GM23338 (cell line): ENCODE measurements around the gene TRIOBP. TPM values are rescaled to one million over a fixed set of nuclear protein-coding genes. Genes with fewer than 3 reads are reported as not detected.

Source experiments
- ATAC-seq: fragments of 200-7000 bp; cut with Tn5 transposase; 3 replicates; pipeline ENCODE4 v1.9.1; 2020
- DNase-seq: peaks from one replicate; pipeline ENCODE4 v3.0.0-alpha.2; 2015; ENCODE audit warnings: low spot score
- H2AFZ ChIP-seq: fragments of 200-600 bp; sonication (generic); 2 replicates; pipeline ENCODE4 v1.8.0; 2016; ENCODE audit warnings: antibody characterized with exemption, mild to moderate bottlenecking, moderate library complexity
- H3F3A ChIP-seq: fragments of 200-600 bp; sonication (generic); replicated peaks from 2 replicates; pipeline ENCODE4 v1.8.0; 2017; ENCODE audit warnings: antibody characterized with exemption, mixed run types, low read depth
- H3K27ac ChIP-seq: fragments of 200-600 bp; sonication (generic); 2 replicates; pipeline ENCODE4 v1.6.1; 2016; ENCODE audit warnings: low read depth
- H3K27me3 ChIP-seq: fragments of 200-600 bp; sonication (generic); 2 replicates; pipeline ENCODE4 v1.8.0; 2016; ENCODE audit warnings: mild to moderate bottlenecking, mixed run types, moderate library complexity; ENCODE audit not compliant: insufficient read depth
- H3K36me3 ChIP-seq: fragments of 200-600 bp; sonication (generic); 2 replicates; pipeline ENCODE4 v1.8.0; 2016; ENCODE audit warnings: mild to moderate bottlenecking; ENCODE audit not compliant: insufficient read depth
- H3K4me1 ChIP-seq: fragments of 200-600 bp; sonication (generic); 2 replicates; pipeline ENCODE4 v1.8.0; 2016; ENCODE audit warnings: mild to moderate bottlenecking, moderate library complexity; ENCODE audit not compliant: insufficient read depth
- H3K4me2 ChIP-seq: fragments of 200-600 bp; sonication (generic); 2 replicates; pipeline ENCODE4 v1.7.1; 2017; ENCODE audit warnings: mixed run types
- H3K4me3 ChIP-seq: fragments of 200-600 bp; sonication (generic); 2 replicates; pipeline ENCODE4 v1.6.1; 2016; ENCODE audit warnings: mixed run types
- H3K79me2 ChIP-seq: fragments of 200-600 bp; sonication (generic); replicated peaks from 2 replicates; pipeline ENCODE4 v1.8.0; 2017; ENCODE audit warnings: mild to moderate bottlenecking; ENCODE audit not compliant: insufficient read depth
- H3K9me2 ChIP-seq: fragments of 200-600 bp; sonication (generic); 2 replicates; pipeline ENCODE4 v1.8.0; 2017; ENCODE audit not compliant: insufficient read depth
- H4K20me1 ChIP-seq: fragments of 200-600 bp; sonication (generic); replicated peaks from 2 replicates; pipeline ENCODE4 v1.8.0; 2017; ENCODE audit warnings: mild to moderate bottlenecking; ENCODE audit not compliant: insufficient read depth
- H3K27ac Mint-ChIP-seq: 2 replicates; pipeline ENCODE4 v1.8.0; 2020; ENCODE audit warnings: inconsistent platforms, mild to moderate bottlenecking, moderate library complexity, mixed read lengths
- H3K27me3 Mint-ChIP-seq: 3 replicates; pipeline ENCODE4 v1.8.0; 2022; ENCODE audit warnings: low read depth, mild to moderate bottlenecking, moderate library complexity, mixed read lengths, inconsistent platforms; ENCODE audit not compliant: insufficient read depth, poor library complexity
- H3K36me3 Mint-ChIP-seq: 3 replicates; pipeline ENCODE4 v1.8.0; 2021; ENCODE audit warnings: low read depth, mild to moderate bottlenecking, inconsistent platforms, moderate library complexity, mixed read lengths
- H3K4me1 Mint-ChIP-seq: 3 replicates; pipeline ENCODE4 v1.8.0; 2020; ENCODE audit warnings: mild to moderate bottlenecking, inconsistent platforms, mixed read lengths
- H3K4me3 Mint-ChIP-seq: 3 replicates; pipeline ENCODE4 v1.8.0; 2021; ENCODE audit warnings: moderate library complexity, mild to moderate bottlenecking, inconsistent platforms, mixed read lengths
- H3K9me3 Mint-ChIP-seq: 3 replicates; pipeline ENCODE4 v1.8.0; 2020; ENCODE audit warnings: moderate library complexity, mild to moderate bottlenecking, inconsistent platforms, mixed read lengths
- CREB1 ChIP-seq: fragments of 250-450 bp; sonication (Bioruptor Pico); IDR thresholded peaks from 2 replicates; pipeline ENCODE4 v1.5.0; 2020; ENCODE audit warnings: low read depth, mild to moderate bottlenecking, moderate library complexity
- EZH2 ChIP-seq: fragments of 200-600 bp; sonication (generic); IDR thresholded peaks from one replicate; pipeline ENCODE4 v1.8.0; 2017; ENCODE audit warnings: antibody characterized with exemption, mild to moderate bottlenecking, low read depth; ENCODE audit not compliant: unreplicated experiment
- EZH2phosphoT487 ChIP-seq: fragments of 200-600 bp; sonication (generic); IDR thresholded peaks from one replicate; pipeline ENCODE4 v1.8.1; 2018; ENCODE audit warnings: antibody characterized with exemption; ENCODE audit not compliant: unreplicated experiment
- JUNB ChIP-seq: IDR thresholded peaks from one replicate; pipeline ENCODE4 v1.6.1; 2016; ENCODE audit warnings: antibody characterized with exemption; ENCODE audit not compliant: unreplicated experiment
- NANOG ChIP-seq: IDR thresholded peaks from 2 replicates; pipeline ENCODE4 v1.6.1; 2016; ENCODE audit warnings: antibody characterized with exemption, borderline replicate concordance
- POLR2AphosphoS5 ChIP-seq: IDR thresholded peaks from 2 replicates; pipeline ENCODE4 v1.6.1; 2016; ENCODE audit warnings: antibody characterized with exemption, low read depth
- STAT1 ChIP-seq: IDR thresholded peaks from one replicate; pipeline ENCODE4 v1.6.1; 2016; ENCODE audit warnings: antibody characterized with exemption; ENCODE audit not compliant: unreplicated experiment
- ZNF114 ChIP-seq: fragments of 250-450 bp; sonication (Bioruptor Pico); IDR thresholded peaks from 2 replicates; pipeline ENCODE4 v1.5.0; 2020; ENCODE audit warnings: mild to moderate bottlenecking, moderate library complexity
- ZNF331 ChIP-seq: fragments of 250-450 bp; sonication (Bioruptor Pico); IDR thresholded peaks from 2 replicates; pipeline ENCODE4 v1.5.0; 2020; ENCODE audit warnings: low read depth, mild to moderate bottlenecking, moderate library complexity
- polyA plus RNA-seq: library from polyadenylated mRNA; unstranded; fragments of >200 nt; fragmentation: Nextera tagmentation; extraction: Ambion mirVana; gene quantifications from 2 replicates; pipeline ENCODE4 v1.2.1, GENCODE V29; 2016
- total RNA-seq: library from RNA; depleted of rRNA; stranded (reverse); fragments of >200 nt; shearing (Covaris generic); gene quantifications from 2 replicates; pipeline ENCODE4 v1.2.3, GENCODE V29; 2014
- TF ChIP-seq, protein P1 (sequence below): IDR thresholded peaks from 2 replicates; pipeline ENCODE4 v1.6.1; 2016; ENCODE audit warnings: antibody characterized with exemption
- TF ChIP-seq, protein P2 (sequence below), 2 experiments: fragments of 200-600 bp in 1 of 2; sonication (generic) in 1 of 2; conservative IDR thresholded peaks; 2 replicates each; pipeline versions ENCODE4 v1.5.1 to v1.6.1; 2016 to 2017; ENCODE audit warnings: antibody characterized with exemption in 2 of 2, low read depth in 2 of 2, mild to moderate bottlenecking in 2 of 2, moderate library complexity in 1 of 2
- TF ChIP-seq, protein P3 (sequence below): IDR thresholded peaks from one replicate; pipeline ENCODE4 v1.6.1; 2018; ENCODE audit warnings: antibody characterized with exemption; ENCODE audit not compliant: unreplicated experiment
- TF ChIP-seq, protein P4 (sequence below): fragments of 250-450 bp; sonication (Bioruptor Pico); IDR thresholded peaks from 2 replicates; pipeline ENCODE4 v1.5.0; 2020; ENCODE audit warnings: mild to moderate bottlenecking, moderate library complexity

Gene TRIOBP
- total and polyA plus RNA-seq, 2 experiments from 2014 or later, result 21.4 to 48.4 TPM

DNA sequence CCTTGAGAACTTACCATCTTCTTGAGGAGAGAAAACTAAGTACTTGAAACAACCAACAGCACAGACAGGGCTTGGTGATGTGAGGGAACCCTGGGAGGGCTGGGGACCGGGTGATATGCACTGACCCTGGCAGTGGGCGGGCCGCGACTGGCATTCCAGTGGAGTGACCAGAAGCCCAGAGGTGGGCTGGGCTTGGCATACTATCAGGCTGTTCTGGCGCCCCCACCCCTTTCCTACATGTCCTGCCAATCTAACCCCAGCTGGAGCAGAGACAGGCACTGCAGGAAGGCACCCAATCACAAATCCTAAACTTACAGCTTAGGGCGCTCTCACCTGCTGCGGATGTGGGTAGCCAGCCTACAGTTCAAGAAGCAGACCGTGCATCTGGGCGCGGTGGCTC is 56.9 kb downstream of the TRIOBP start:
- DNase-seq (no peak), ATAC-seq (no peak)
- Mint-ChIP-seq H3K9me3 (no peaks in the 10 kb centered on the region), H3K27ac (no peak overlapping the region), H3K4me3 (no peak overlapping the region), H3K27me3 (peaks cover 10% of the 10 kb centered on the region), H3K36me3 (peaks cover 24% of the 10 kb centered on the region), H3K4me1 (peaks cover 8% of the 10 kb centered on the region; the same call in 2 of the 3 replicates)
- H3K27ac ChIP-seq, result no peak overlapping the region
- no peak overlapping the region for H3K4me2 ChIP-seq
- H3K9me2 ChIP-seq, result no peaks in the 10 kb centered on the region
- no peaks in the 10 kb centered on the region for H3K36me3 ChIP-seq
- H3K27me3 ChIP-seq, result 0 out of 2 replicates have a peak, but pooled peaks cover 3% of the 10 kb centered on the region
- no peaks in the 10 kb centered on the region; the same call in 1 of the 2 replicates for H3K4me1 ChIP-seq
- no peaks in the 10 kb centered on the region for H3F3A ChIP-seq
- no peaks in the 10 kb centered on the region; the same call in 1 of the 2 replicates for H4K20me1 ChIP-seq
- no peaks in the 10 kb centered on the region for H3K79me2 ChIP-seq
- no peak for TF ChIP-seq CREB1 (CRISPR knock-in tag)
- TF ChIP-seq, protein P1, sequence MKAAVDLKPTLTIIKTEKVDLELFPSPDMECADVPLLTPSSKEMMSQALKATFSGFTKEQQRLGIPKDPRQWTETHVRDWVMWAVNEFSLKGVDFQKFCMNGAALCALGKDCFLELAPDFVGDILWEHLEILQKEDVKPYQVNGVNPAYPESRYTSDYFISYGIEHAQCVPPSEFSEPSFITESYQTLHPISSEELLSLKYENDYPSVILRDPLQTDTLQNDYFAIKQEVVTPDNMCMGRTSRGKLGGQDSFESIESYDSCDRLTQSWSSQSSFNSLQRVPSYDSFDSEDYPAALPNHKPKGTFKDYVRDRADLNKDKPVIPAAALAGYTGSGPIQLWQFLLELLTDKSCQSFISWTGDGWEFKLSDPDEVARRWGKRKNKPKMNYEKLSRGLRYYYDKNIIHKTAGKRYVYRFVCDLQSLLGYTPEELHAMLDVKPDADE, result no peak
- no peak for TF ChIP-seq ZNF114
- no peak for TF ChIP-seq STAT1
- no peak for TF ChIP-seq EZH2phosphoT487
- TF ChIP-seq EZH2, result no peak
- TF ChIP-seq ZNF331 (CRISPR knock-in tag), result no peak
- TF ChIP-seq POLR2AphosphoS5, result no peak
- TF ChIP-seq, protein P2, sequence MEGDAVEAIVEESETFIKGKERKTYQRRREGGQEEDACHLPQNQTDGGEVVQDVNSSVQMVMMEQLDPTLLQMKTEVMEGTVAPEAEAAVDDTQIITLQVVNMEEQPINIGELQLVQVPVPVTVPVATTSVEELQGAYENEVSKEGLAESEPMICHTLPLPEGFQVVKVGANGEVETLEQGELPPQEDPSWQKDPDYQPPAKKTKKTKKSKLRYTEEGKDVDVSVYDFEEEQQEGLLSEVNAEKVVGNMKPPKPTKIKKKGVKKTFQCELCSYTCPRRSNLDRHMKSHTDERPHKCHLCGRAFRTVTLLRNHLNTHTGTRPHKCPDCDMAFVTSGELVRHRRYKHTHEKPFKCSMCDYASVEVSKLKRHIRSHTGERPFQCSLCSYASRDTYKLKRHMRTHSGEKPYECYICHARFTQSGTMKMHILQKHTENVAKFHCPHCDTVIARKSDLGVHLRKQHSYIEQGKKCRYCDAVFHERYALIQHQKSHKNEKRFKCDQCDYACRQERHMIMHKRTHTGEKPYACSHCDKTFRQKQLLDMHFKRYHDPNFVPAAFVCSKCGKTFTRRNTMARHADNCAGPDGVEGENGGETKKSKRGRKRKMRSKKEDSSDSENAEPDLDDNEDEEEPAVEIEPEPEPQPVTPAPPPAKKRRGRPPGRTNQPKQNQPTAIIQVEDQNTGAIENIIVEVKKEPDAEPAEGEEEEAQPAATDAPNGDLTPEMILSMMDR (conservative IDR thresholded peaks at IDR 0.05; ENCODE audit: low read depth in 2 of 2), result no peak
- TF ChIP-seq, protein P3, sequence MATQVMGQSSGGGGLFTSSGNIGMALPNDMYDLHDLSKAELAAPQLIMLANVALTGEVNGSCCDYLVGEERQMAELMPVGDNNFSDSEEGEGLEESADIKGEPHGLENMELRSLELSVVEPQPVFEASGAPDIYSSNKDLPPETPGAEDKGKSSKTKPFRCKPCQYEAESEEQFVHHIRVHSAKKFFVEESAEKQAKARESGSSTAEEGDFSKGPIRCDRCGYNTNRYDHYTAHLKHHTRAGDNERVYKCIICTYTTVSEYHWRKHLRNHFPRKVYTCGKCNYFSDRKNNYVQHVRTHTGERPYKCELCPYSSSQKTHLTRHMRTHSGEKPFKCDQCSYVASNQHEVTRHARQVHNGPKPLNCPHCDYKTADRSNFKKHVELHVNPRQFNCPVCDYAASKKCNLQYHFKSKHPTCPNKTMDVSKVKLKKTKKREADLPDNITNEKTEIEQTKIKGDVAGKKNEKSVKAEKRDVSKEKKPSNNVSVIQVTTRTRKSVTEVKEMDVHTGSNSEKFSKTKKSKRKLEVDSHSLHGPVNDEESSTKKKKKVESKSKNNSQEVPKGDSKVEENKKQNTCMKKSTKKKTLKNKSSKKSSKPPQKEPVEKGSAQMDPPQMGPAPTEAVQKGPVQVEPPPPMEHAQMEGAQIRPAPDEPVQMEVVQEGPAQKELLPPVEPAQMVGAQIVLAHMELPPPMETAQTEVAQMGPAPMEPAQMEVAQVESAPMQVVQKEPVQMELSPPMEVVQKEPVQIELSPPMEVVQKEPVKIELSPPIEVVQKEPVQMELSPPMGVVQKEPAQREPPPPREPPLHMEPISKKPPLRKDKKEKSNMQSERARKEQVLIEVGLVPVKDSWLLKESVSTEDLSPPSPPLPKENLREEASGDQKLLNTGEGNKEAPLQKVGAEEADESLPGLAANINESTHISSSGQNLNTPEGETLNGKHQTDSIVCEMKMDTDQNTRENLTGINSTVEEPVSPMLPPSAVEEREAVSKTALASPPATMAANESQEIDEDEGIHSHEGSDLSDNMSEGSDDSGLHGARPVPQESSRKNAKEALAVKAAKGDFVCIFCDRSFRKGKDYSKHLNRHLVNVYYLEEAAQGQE, result no peak
- TF ChIP-seq, protein P4, sequence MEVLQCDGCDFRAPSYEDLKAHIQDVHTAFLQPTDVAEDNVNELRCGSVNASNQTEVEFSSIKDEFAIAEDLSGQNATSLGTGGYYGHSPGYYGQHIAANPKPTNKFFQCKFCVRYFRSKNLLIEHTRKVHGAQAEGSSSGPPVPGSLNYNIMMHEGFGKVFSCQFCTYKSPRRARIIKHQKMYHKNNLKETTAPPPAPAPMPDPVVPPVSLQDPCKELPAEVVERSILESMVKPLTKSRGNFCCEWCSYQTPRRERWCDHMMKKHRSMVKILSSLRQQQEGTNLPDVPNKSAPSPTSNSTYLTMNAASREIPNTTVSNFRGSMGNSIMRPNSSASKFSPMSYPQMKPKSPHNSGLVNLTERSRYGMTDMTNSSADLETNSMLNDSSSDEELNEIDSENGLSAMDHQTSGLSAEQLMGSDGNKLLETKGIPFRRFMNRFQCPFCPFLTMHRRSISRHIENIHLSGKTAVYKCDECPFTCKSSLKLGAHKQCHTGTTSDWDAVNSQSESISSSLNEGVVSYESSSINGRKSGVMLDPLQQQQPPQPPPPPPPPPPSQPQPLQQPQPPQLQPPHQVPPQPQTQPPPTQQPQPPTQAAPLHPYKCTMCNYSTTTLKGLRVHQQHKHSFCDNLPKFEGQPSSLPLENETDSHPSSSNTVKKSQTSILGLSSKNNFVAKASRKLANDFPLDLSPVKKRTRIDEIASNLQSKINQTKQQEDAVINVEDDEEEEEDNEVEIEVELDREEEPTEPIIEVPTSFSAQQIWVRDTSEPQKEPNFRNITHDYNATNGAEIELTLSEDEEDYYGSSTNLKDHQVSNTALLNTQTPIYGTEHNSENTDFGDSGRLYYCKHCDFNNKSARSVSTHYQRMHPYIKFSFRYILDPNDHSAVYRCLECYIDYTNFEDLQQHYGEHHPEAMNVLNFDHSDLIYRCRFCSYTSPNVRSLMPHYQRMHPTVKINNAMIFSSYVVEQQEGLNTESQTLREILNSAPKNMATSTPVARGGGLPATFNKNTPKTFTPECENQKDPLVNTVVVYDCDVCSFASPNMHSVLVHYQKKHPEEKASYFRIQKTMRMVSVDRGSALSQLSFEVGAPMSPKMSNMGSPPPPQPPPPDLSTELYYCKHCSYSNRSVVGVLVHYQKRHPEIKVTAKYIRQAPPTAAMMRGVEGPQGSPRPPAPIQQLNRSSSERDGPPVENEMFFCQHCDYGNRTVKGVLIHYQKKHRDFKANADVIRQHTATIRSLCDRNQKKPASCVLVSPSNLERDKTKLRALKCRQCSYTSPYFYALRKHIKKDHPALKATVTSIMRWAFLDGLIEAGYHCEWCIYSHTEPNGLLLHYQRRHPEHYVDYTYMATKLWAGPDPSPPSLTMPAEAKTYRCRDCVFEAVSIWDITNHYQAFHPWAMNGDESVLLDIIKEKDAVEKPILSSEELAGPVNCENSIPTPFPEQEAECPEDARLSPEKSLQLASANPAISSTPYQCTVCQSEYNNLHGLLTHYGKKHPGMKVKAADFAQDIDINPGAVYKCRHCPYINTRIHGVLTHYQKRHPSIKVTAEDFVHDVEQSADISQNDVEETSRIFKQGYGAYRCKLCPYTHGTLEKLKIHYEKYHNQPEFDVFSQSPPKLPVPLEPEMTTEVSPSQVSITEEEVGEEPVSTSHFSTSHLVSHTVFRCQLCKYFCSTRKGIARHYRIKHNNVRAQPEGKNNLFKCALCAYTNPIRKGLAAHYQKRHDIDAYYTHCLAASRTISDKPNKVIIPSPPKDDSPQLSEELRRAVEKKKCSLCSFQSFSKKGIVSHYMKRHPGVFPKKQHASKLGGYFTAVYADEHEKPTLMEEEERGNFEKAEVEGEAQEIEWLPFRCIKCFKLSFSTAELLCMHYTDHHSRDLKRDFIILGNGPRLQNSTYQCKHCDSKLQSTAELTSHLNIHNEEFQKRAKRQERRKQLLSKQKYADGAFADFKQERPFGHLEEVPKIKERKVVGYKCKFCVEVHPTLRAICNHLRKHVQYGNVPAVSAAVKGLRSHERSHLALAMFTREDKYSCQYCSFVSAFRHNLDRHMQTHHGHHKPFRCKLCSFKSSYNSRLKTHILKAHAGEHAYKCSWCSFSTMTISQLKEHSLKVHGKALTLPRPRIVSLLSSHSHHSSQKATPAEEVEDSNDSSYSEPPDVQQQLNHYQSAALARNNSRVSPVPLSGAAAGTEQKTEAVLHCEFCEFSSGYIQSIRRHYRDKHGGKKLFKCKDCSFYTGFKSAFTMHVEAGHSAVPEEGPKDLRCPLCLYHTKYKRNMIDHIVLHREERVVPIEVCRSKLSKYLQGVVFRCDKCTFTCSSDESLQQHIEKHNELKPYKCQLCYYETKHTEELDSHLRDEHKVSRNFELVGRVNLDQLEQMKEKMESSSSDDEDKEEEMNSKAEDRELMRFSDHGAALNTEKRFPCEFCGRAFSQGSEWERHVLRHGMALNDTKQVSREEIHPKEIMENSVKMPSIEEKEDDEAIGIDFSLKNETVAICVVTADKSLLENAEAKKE (CRISPR knock-in tag), result no peak
- no peak for TF ChIP-seq NANOG
- no peak for TF ChIP-seq JUNB
- no peak overlapping the region for H2AFZ ChIP-seq
- H3K4me3 ChIP-seq, result no peak overlapping the region
